Right cardiac atrium (tissue), 5 donors: ENCODE measurements around the gene GCSH. TPM values are rescaled to one million over a fixed set of nuclear protein-coding genes. Genes with fewer than 3 reads are reported as not detected.

Source experiments
- ATAC-seq, 2 donors: fragments of 200-7000 bp; cut with Tn5 transposase; one replicate each; pipeline versions ENCODE4 v1.8.0 to v1.9.1; 2020; ENCODE audit warnings: moderate library complexity in 2 of 2, mild to moderate bottlenecking in 1 of 2
- DNase-seq, 3 donors: peaks; one replicate each; pipeline ENCODE4 v3.0.0-alpha.2; 2020
- H3K27ac ChIP-seq: one replicate; pipeline ENCODE4 v1.5.1; 2013; ENCODE audit warnings: mild to moderate bottlenecking, low read length, control low read depth, moderate library complexity
- H3K27me3 ChIP-seq: one replicate; pipeline ENCODE4 v1.6.1; 2013; ENCODE audit not compliant: control insufficient read depth, insufficient read depth
- H3K4me1 ChIP-seq: one replicate; pipeline ENCODE4 v1.6.1; 2013; ENCODE audit warnings: low read length; ENCODE audit not compliant: control insufficient read depth, insufficient read depth
- H3K4me3 ChIP-seq: one replicate; pipeline ENCODE4 v1.5.1; 2013; ENCODE audit warnings: low read length, control low read depth
- H3K9me3 ChIP-seq: one replicate; pipeline ENCODE4 v1.6.1; 2013; ENCODE audit warnings: low read length; ENCODE audit not compliant: control insufficient read depth
- WGBS: extraction: QIAGEN DNeasy Blood & Tissue Kit; methylation state at CpG from one replicate; pipeline ENCODE4 v1.1.7; 2013; 5-methylcytosine and 5-hydroxymethylcytosine counted together
- intact Hi-C, 4 donors: fragments of 100-400 bp; cut with DNase I; formaldehyde crosslinking; loops; one replicate each; pipeline versions ENCODE4 v1.11.0 to v1.14.0; 2022 to 2023
- polyA plus RNA-seq: library from polyadenylated mRNA; stranded (reverse); fragments of 200-250 nt; gene quantifications from one replicate; pipeline ENCODE4 v1.2.3, GENCODE V29; 2013
- total RNA-seq, 4 donors: library from RNA; stranded (reverse); fragmentation: NEBNext Ultra II Directional; extraction: Animal tissue kit (Norgen Biotek cat#: 25700); gene quantifications; one replicate each; pipeline ENCODE4 v1.2.1, GENCODE V29; 2021
- donor health status: healthy with polysubstance abuse.
- donor health status: DM: no; HTN: yes; CAD: no.
- donor health status: DM: no; HTN: no; CAD: no.
- donor health status: DM: no; HTN: yes; CAD: no; lungs with severe emphysema.
- donor health status: DM: yes; HTN: yes; CAD: no.

Gene GCSH
- total and polyA plus RNA-seq, 5 donors: 23.4 to 32.3 (median 31.6) TPM

- Histone ChIP-seq H3K27ac (no peak overlapping the region), H3K27me3 (no peaks in the 10 kb centered on the region), H3K4me3 (no peak overlapping the region), H3K9me3 (no peaks in the 10 kb centered on the region), H3K4me1 (no peaks in the 10 kb centered on the region)
- intact Hi-C loops: no loop called here
- WGBS: 82% methylated on average over 4 of the region's 4 CpGs
- DNase-seq (no peak), ATAC-seq (no peak)
Observed at GRCh38 chr16:81071805-81072204, 24.4 kb downstream of the GCSH start.

GRCh38 chr16:81070979-81071378, 25.2 kb downstream of the GCSH start:
- DNase-seq: no peak
- ATAC-seq: no peak
- H3K4me1 ChIP-seq: no peaks in the 10 kb centered on the region
- no peaks in the 10 kb centered on the region for H3K9me3 ChIP-seq
- 66% methylated on average over 8 of the region's 8 CpGs for WGBS
- intact Hi-C loops: no loop called here
- no peak overlapping the region for H3K27ac ChIP-seq
- no peak overlapping the region for H3K4me3 ChIP-seq
- no peaks in the 10 kb centered on the region for H3K27me3 ChIP-seq

GRCh38 chr16:81069063-81069462, 27.1 kb downstream of the GCSH start:
- Histone ChIP-seq H3K4me1 (no peaks in the 10 kb centered on the region), H3K27ac (no peak overlapping the region), H3K9me3 (no peaks in the 10 kb centered on the region), H3K27me3 (no peaks in the 10 kb centered on the region), H3K4me3 (no peak overlapping the region)
- ATAC-seq (no peak), DNase-seq (no peak)
- intact Hi-C loops: no loop called here
- WGBS: 94% methylated on average over 4 of the region's 4 CpGs

- H3K9me3 ChIP-seq: no peaks in the 10 kb centered on the region
- intact Hi-C loops: no loop called here
- H3K27ac ChIP-seq: no peak overlapping the region
- H3K4me1 ChIP-seq: no peaks in the 10 kb centered on the region
- DNase-seq (no peak), ATAC-seq (no peak)
- H3K27me3 ChIP-seq: no peaks in the 10 kb centered on the region
- H3K4me3 ChIP-seq: no peak overlapping the region
- 91% methylated on average over 1 of the region's 1 CpG for WGBS
Observed at GRCh38 chr16:81067166-81067565, 29.0 kb downstream of the GCSH start.

GRCh38 chr16:81066681-81067080, 29.5 kb downstream of the GCSH start:
- DNase-seq (no peak), ATAC-seq (no peak)
- H3K27ac ChIP-seq: no peak overlapping the region
- no peak overlapping the region for H3K4me3 ChIP-seq
- 77% methylated on average over 4 of the region's 4 CpGs for WGBS
- intact Hi-C loops: no loop called here
- H3K27me3 ChIP-seq: no peaks in the 10 kb centered on the region
- H3K9me3 ChIP-seq: no peaks in the 10 kb centered on the region
- H3K4me1 ChIP-seq: no peaks in the 10 kb centered on the region

GRCh38 chr16:81061871-81062608, 34.2 kb downstream of the GCSH start:
- ATAC-seq (no peak), DNase-seq (no peak)
- intact Hi-C loops: no loop called here
- WGBS: 88% methylated on average over 10 of the region's 10 CpGs
- H3K27me3 ChIP-seq: no peaks in the 10 kb centered on the region
- H3K4me3 ChIP-seq: no peak overlapping the region
- H3K4me1 ChIP-seq: no peaks in the 10 kb centered on the region
- H3K9me3 ChIP-seq: no peaks in the 10 kb centered on the region
- H3K27ac ChIP-seq: no peak overlapping the region

- Histone ChIP-seq H3K27ac (no peak overlapping the region), H3K9me3 (no peaks in the 10 kb centered on the region), H3K4me3 (no peak overlapping the region), H3K4me1 (no peaks in the 10 kb centered on the region), H3K27me3 (no peaks in the 10 kb centered on the region)
- intact Hi-C loops: no loop called here
- no peak for DNase-seq
- ATAC-seq: no peak
- WGBS: 90% methylated on average over 10 of the region's 10 CpGs
Observed at GRCh38 chr16:81061307-81061640, 34.9 kb downstream of the GCSH start.

GRCh38 chr16:81060576-81061306, 35.5 kb downstream of the GCSH start:
- H3K9me3 ChIP-seq: no peaks in the 10 kb centered on the region
- no peak overlapping the region for H3K4me3 ChIP-seq
- no peaks in the 10 kb centered on the region for H3K27me3 ChIP-seq
- no peak overlapping the region for H3K27ac ChIP-seq
- intact Hi-C loops: no loop called here
- ATAC-seq: no peak
- WGBS: 84% methylated on average over 14 of the region's 14 CpGs
- DNase-seq: no peak
- no peaks in the 10 kb centered on the region for H3K4me1 ChIP-seq

GRCh38 chr16:81053761-81054160, 42.4 kb downstream of the GCSH start:
- no peak for ATAC-seq
- intact Hi-C loops: no loop called here
- Histone ChIP-seq H3K27me3 (no peaks in the 10 kb centered on the region), H3K4me1 (no peaks in the 10 kb centered on the region), H3K9me3 (peaks cover 2% of the 10 kb centered on the region), H3K4me3 (no peak overlapping the region), H3K27ac (no peak overlapping the region)
- no peak for DNase-seq
- 83% methylated on average over 11 of the region's 11 CpGs for WGBS

- DNase-seq (no peak), ATAC-seq (no peak)
- 98% methylated on average over 2 of the region's 2 CpGs for WGBS
- no peaks in the 10 kb centered on the region for H3K4me1 ChIP-seq
- no peak overlapping the region for H3K27ac ChIP-seq
- H3K9me3 ChIP-seq: no peaks in the 10 kb centered on the region
- no peaks in the 10 kb centered on the region for H3K27me3 ChIP-seq
- no peak overlapping the region for H3K4me3 ChIP-seq
- intact Hi-C loops: no loop called here
Observed at GRCh38 chr16:81042821-81043220, 53.4 kb downstream of the GCSH start.

GRCh38 chr16:81041696-81042095, 54.5 kb downstream of the GCSH start:
- Histone ChIP-seq H3K27ac (no peak overlapping the region), H3K4me1 (peaks cover 2% of the 10 kb centered on the region), H3K9me3 (no peaks in the 10 kb centered on the region), H3K27me3 (no peaks in the 10 kb centered on the region), H3K4me3 (no peak overlapping the region)
- DNase-seq (no peak), ATAC-seq (no peak)
- 84% methylated on average over 4 of the region's 4 CpGs for WGBS
- intact Hi-C loops: no loop called here
